GM21786 (cell line): Measurements from ENCODE around the gene PBX4.

Experiments used
- ATAC-seq: cut with Tn5 transposase; IDR thresholded peaks from one replicate; pipeline ENCODE4 v1.9.1; 2021; ENCODE audit not compliant: unreplicated experiment

The PBX4 gene

GRCh38 chr19:19592690-19593089 lies 25.8 kb downstream of the PBX4 start:
- ATAC-seq, result no peak

GRCh38 chr19:19591133-19591825 lies 27.2 kb downstream of the PBX4 start:
- ATAC-seq, result peak; percentile 78

- no peak for ATAC-seq
Measured at GRCh38 chr19:19588546-19588945, 29.9 kb downstream of the PBX4 start.

- ATAC-seq, result no peak
Measured at GRCh38 chr19:19587771-19588170, 30.7 kb downstream of the PBX4 start.

- ATAC-seq, result no peak
Measured at GRCh38 chr19:19584356-19584755, 34.1 kb downstream of the PBX4 start.

GRCh38 chr19:19582471-19582870 lies 36.0 kb downstream of the PBX4 start:
- no peak for ATAC-seq

GRCh38 chr19:19581391-19581790 lies 37.1 kb downstream of the PBX4 start:
- ATAC-seq, result no peak

- no peak for ATAC-seq
Measured at GRCh38 chr19:19580418-19580817, 38.1 kb downstream of the PBX4 start.

GRCh38 chr19:19579533-19580361 lies 38.7 kb downstream of the PBX4 start:
- ATAC-seq, result no peak

- ATAC-seq, result no peak
Measured at GRCh38 chr19:19578252-19578651, 40.2 kb downstream of the PBX4 start.

GRCh38 chr19:19575411-19575810 lies 43.1 kb downstream of the PBX4 start:
- ATAC-seq, result no peak

- ATAC-seq, result no peak
Measured at GRCh38 chr19:19571071-19571786, 47.3 kb downstream of the PBX4 start.

- no peak for ATAC-seq
Measured at GRCh38 chr19:19570571-19570970, 47.9 kb downstream of the PBX4 start.

GRCh38 chr19:19568802-19569756 lies 49.4 kb downstream of the PBX4 start:
- no peak for ATAC-seq

- ATAC-seq, result no peak
Measured at GRCh38 chr19:19567391-19567790, 51.1 kb downstream of the PBX4 start.

- ATAC-seq, result no peak
Measured at GRCh38 chr19:19566306-19566705, 52.2 kb downstream of the PBX4 start.

- ATAC-seq, result no peak
Measured at GRCh38 chr19:19563348-19563848, 55.1 kb downstream of the PBX4 start.

- ATAC-seq, result no peak
Measured at GRCh38 chr19:19562665-19563347, 55.7 kb downstream of the PBX4 start.

GRCh38 chr19:19561946-19562664 lies 56.4 kb downstream of the PBX4 start:
- ATAC-seq, result no peak
